GM18909 (cell line): Measurements from ENCODE around the gene ERC1.
"Not testable (repeated sequence)": the region's sequence is repeated elsewhere in the genome, so short reads cannot be mapped to it uniquely, and the experiment has no call there.

ENCODE experiments used
- ATAC-seq: cut with Tn5 transposase; IDR thresholded peaks from one replicate; pipeline ENCODE4 v1.9.1; 2021; ENCODE audit warnings: mild to moderate bottlenecking; ENCODE audit not compliant: unreplicated experiment, poor library complexity

Gene ERC1

DNA sequence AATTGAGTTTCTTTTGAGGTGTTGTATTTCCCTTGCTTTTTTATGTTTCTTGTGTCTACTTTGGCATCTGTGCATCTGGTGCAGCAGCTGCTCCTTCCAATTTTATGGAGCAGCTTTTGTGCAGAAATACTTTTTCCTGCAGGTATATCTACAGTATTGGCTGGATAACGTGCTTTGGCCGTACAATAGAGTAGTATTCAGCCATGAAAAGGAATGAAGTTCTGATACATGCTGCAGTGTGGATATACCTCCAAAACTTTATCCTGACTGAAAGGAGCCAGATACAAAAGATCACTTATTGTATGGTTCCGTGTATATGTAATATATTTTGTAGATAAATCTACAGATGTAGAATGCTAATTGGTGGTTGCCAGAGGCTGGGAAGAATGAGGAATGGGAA lies 74.6 kb downstream of the ERC1 start:
- ATAC-seq, result no peak

DNA sequence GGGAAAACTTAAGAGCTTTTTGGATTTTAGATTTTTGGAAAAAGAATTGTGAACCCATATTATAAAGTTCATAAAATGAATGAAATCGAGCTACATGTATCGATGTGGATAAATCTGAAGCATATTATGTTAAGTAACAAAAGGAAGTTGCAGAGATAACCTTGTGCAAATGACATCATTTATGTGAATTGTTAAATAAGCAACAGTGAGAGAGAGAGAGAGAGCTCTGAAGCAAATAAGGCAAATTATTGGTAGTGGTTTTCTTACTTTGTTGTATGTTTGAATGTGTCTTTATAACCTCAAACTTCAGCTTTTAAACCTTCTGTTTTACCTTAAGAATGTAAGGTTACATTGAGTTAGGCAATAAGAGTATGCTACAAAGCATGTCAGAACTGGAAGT lies 78.8 kb downstream of the ERC1 start:
- ATAC-seq, result no peak

GRCh38 chr12:1071182-1071581 lies 80.2 kb downstream of the ERC1 start:
- no peak for ATAC-seq

DNA sequence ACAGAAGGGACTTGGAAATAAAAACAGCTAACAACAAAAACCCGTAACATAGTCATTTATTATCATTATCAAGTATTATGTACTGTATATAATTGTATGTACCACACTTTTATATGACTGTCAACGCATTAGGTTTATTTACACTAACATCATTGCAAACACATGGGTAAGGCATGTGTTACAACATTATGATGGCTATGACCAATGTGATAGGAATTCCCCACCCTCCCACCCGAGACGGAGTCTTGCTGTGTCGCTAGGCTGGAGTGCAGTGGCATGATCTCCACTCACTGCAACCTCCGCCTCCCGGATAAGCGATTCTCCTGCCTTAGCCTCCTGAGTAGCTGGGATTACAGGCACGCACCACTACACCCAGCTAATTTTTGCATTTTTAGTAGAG lies 82.6 kb downstream of the ERC1 start:
- no peak for ATAC-seq

- ATAC-seq, result no peak
These were observed 86.2 kb downstream of the ERC1 start for GRCh38 chr12:1077036-1077803.

DNA sequence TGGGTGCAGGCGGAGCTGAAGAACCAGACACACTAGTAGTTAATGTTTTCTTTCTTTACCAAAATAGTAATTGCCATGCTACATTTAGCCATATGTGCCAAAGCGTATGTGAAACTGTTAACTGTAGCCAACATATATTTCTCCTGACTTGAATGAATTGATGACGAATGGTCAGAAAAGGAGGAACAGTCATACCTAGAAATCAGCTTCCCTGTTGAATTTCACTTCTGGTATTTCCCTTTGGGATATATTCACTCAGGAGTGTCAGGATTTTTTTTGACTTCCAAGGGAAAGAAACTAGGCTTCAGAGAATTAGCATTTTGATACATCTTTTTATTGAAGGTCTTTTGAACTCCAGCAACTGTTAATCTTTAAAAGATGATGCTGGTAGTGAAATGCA lies 87.0 kb downstream of the ERC1 start:
- ATAC-seq, result no peak

DNA sequence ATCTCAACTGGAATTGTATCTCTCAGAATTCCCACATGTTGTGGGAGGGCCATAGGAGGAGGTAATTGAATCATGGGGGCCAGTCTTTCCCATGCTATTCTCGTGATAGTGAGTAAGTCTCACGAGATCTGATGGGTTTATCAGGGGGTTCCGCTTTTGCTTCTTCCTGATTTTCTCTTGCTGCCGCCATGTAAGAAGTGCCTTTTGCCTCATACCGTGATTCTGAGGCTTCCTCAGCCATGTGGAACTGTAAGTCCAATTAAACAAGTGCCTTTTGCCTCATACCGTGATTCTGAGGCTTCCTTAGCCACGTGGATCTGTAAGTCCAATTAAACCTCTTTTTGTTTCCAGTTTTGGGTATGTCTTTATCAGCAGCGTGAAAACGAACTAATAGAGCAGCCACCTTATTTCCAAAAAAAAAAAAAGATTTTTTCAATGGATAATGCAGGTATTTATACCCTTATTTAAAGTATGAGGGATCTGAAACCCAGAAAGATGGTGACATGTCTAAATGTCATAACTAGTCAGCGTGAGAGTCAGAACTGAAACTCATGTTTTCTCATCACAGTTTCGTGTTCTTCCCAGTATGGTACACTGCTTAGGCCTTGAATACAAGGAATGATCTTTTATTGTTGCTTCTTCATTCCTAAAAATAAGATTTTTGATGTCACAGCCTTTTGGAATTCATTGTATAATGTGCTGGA lies 89.6 kb downstream of the ERC1 start:
- no peak for ATAC-seq

DNA sequence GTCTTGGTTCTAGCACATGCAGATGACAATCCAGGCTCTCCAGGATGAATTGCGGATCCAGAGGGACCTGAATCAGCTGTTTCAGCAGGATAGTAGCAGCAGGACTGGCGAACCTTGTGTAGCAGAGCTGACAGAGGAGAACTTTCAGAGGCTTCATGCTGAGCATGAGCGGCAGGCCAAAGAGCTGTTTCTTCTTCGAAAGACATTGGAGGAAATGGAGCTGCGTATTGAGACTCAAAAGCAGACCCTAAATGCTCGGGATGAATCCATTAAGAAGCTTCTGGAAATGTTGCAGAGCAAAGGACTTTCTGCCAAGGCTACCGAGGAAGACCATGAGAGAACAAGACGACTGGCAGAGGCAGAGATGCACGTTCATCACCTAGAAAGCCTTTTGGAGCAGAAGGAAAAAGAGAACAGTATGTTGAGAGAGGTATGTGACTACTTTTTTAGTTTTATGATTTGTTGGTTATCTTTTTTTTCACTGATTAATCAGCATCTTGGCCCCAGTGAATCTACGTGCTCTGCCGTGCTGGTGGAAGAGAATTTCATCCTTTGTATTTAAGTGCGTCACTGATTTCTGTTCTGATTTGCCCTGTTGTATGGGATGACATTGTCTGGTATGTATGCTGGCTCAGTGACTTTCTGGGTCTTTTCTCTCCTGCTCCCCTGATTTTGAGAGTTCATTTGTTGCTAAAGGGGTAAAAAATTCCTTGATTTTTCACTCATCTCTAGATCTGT lies 92.3 kb downstream of the ERC1 start:
- no peak for ATAC-seq

- ATAC-seq, result no peak
These were observed 92.9 kb downstream of the ERC1 start for GRCh38 chr12:1083889-1084262.

GRCh38 chr12:1091350-1091749 lies 100.3 kb downstream of the ERC1 start:
- ATAC-seq, result no peak

- no peak for ATAC-seq
These were observed 102.2 kb downstream of the ERC1 start for GRCh38 chr12:1093166-1093751.

DNA sequence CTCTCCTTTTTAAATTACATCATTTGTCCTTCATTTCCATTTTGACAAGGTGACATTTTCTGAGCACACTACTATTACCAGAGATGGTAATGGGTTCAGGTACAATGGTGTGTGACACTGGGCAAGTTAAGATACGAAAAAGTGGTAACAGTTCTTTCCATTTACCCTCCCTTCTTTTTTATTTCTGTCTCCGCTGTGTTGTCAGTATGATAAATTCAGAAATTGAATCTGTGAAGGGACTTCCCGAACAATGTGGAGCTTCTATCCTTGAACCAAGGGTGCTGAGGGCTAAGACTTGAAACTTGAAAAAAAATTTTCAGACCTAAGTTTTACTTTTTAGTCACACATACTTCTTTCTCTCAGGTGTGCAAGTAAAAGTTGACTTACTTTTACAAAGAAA lies 103.7 kb downstream of the ERC1 start:
- no peak for ATAC-seq

- no peak for ATAC-seq
These were observed 108.1 kb downstream of the ERC1 start for GRCh38 chr12:1099158-1099557.

- ATAC-seq, result not testable (repeated sequence)
These were observed 108.6 kb downstream of the ERC1 start for GRCh38 chr12:1099618-1100017.

DNA sequence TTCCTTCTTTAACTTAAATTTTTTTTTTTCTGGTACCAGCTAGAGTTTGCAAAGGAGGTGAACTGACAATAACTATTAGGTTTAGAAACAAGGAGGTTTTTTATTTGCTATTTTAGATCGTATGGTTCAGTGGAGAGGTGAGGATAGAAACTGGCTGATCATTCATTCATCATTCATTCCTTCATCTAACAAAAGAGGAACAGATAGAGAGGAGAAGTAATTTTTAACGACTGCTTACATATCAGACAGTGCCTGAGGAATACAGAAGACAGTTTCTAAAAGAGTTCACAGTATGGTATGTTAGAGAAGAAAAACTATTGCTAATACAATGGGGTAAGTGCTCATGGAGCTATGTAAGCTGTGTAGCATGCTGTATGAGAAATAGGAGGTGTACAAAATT lies 111.1 kb downstream of the ERC1 start:
- ATAC-seq, result no peak

- ATAC-seq, result no peak
These were observed 111.9 kb downstream of the ERC1 start for GRCh38 chr12:1102791-1103450.

- ATAC-seq, result no peak
These were observed 112.6 kb downstream of the ERC1 start for GRCh38 chr12:1103632-1104031.

GRCh38 chr12:1104088-1104800 lies 113.2 kb downstream of the ERC1 start:
- no peak for ATAC-seq

DNA sequence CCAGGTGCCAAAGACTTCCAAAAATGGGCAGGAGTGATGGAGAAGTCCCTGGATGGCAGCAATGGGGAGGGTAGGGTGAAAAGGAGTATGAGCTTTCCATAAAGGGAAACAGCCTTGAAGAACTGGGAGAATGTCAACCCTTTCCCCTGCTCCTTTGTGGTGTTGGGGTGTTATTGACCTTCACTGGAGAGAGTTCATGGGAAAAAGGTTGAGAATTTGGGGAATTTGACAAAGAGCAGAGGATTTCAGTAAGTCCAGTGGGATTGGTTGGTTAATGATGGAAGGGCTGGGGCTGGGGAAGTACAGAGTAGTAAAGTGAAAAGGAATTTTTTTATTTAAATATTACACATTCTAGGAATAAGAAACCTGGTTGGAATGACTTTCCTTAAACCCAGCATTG lies 116.6 kb downstream of the ERC1 start:
- ATAC-seq, result no peak

GRCh38 chr12:1108276-1108675 lies 117.3 kb downstream of the ERC1 start:
- ATAC-seq, result peak; percentile 68
